DMS114 treated with DMSO at 0.1 percent for 48 hours (cell line): ENCODE measurements around the gene RGS19.
"Not testable (repeated sequence)": the region's sequence is repeated elsewhere in the genome, so short reads cannot be mapped to it uniquely, and the experiment has no call there.

Experiments
- DNase-seq: peaks from one replicate; lab custom pipeline; 2025; ENCODE audit not compliant: unreplicated experiment; lab: John Stamatoyannopoulos, UW

The RGS19 gene

GRCh38 chr20:64095455-64095854 is 16.1 kb upstream of the RGS19 start:
- no peak for DNase-seq

- no peak for DNase-seq
Measured at GRCh38 chr20:64093013-64093503, 13.7 kb upstream of the RGS19 start.

GRCh38 chr20:64092258-64093012 is 13.1 kb upstream of the RGS19 start:
- DNase-seq = no peak

GRCh38 chr20:64091770-64092169 is 12.5 kb upstream of the RGS19 start:
- no peak for DNase-seq

GRCh38 chr20:64091340-64091739 is 12.0 kb upstream of the RGS19 start:
- DNase-seq = no peak

- DNase-seq = no peak
Measured at GRCh38 chr20:64090165-64090564, 10.8 kb upstream of the RGS19 start.

- DNase-seq = not testable (repeated sequence)
Measured at GRCh38 chr20:64088586-64088985, 9.3 kb upstream of the RGS19 start.

- not testable (repeated sequence) for DNase-seq
Measured at GRCh38 chr20:64087226-64087825, 8.0 kb upstream of the RGS19 start.

- no peak for DNase-seq
Measured at GRCh38 chr20:64086801-64087200, 7.5 kb upstream of the RGS19 start.

GRCh38 chr20:64084685-64085152 is 5.4 kb upstream of the RGS19 start:
- DNase-seq = no peak

- DNase-seq = no peak
Measured at GRCh38 chr20:64083804-64084684, 4.7 kb upstream of the RGS19 start, which contains the start of gene LKAAEAR1. TSS of gene LKAAEAR1 (minus strand) at chr20:64084398. CDS start at chr20:64084219, 179 bp downstream.

GRCh38 chr20:64083378-64083803 is 4.1 kb upstream of the RGS19 start:
- DNase-seq = peak; percentile 62

GRCh38 chr20:64082820-64083377 is 3.6 kb upstream of the RGS19 start:
- DNase-seq = no peak

- no peak for DNase-seq
Measured at GRCh38 chr20:64082126-64082731, 2.9 kb upstream of the RGS19 start.

GRCh38 chr20:64081624-64081964 is 2.3 kb upstream of the RGS19 start:
- DNase-seq = no peak

- no peak for DNase-seq
Measured at GRCh38 chr20:64080813-64081623, 1.7 kb upstream of the RGS19 start.

GRCh38 chr20:64080013-64080812 is 895 bp upstream of the RGS19 start, which contains the start of gene OPRL1:
TSS of gene OPRL1 (plus strand) at chr20:64080082. CDS start at chr20:64092721, 12,639 bp downstream.
- peak; percentile 16 for DNase-seq

- no peak for DNase-seq
Measured at GRCh38 chr20:64078934-64079272, 415 bp downstream of the RGS19 start.
